ENCODE data around the gene EMSY.
A peak's percentile ranks its signal among the peaks of the same experiment; 100 is the strongest.

EMSY gene

DNA sequence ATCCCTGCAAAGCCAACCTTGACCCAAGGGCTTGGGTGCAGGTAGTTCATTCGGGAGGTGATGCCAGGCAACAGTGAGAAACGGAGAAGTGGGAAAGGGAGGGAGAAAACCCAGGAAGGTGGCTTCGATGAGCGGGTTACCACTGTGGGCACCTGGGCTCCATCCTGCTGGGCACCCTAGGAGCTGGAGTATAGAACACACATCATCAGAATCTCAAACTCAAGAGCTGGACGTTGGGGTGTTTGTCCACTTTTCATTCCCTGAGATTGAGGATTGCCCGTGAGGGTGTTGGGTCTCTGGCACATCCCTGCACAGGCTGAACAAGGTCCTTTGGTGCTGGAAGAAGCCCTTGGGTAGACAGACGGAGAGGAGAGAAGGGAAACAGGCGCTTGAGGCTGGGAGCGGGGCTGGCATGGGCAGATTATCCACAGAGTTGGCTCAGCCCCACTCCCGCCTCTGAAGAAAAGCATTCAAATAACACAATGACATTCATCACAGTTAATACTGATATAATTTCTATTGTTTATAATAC is 155.4 kb downstream of the EMSY start:
- no peak for DNase-seq

- no peak for DNase-seq
Observed at GRCh38 chr11:76601272-76601671, 156.5 kb downstream of the EMSY start.

- DNase-seq: no peak
Observed at GRCh38 chr11:76601724-76602123, 156.9 kb downstream of the EMSY start.

- DNase-seq: peak; percentile 88
Observed at GRCh38 chr11:76602431-76602861, 157.6 kb downstream of the EMSY start.
